ENCODE measurements around the gene OR2D2.
"Not testable (repeated sequence)": the region's sequence is repeated elsewhere in the genome, so short reads cannot be mapped to it uniquely, and the experiment has no call there.

Gene OR2D2, protein sequence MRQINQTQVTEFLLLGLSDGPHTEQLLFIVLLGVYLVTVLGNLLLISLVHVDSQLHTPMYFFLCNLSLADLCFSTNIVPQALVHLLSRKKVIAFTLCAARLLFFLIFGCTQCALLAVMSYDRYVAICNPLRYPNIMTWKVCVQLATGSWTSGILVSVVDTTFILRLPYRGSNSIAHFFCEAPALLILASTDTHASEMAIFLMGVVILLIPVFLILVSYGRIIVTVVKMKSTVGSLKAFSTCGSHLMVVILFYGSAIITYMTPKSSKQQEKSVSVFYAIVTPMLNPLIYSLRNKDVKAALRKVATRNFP

DNA sequence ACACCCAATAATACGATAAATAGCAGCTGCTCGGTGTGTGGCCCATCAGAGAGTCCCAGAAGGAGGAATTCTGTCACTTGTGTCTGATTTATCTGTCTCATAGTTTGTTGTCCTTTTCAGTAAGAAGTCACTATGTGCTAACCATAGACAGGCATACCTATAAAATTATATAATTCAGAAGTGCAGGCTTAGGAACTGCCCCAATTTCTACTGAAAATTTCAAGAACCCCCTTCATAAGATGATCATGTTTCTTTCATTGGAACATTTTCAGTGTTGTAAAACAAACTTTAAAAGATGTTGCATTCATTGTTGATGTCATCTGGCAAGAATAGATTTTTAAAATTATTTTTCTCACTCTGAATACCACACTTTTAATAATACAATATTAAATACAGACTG lies at the start of gene OR2D2:
OR2D2 (minus strand) TSS at position 101 of the 400 bp plus-strand sequence; CDS start at position 101, 0 bp downstream.
- DNase-seq, result no peak

DNA sequence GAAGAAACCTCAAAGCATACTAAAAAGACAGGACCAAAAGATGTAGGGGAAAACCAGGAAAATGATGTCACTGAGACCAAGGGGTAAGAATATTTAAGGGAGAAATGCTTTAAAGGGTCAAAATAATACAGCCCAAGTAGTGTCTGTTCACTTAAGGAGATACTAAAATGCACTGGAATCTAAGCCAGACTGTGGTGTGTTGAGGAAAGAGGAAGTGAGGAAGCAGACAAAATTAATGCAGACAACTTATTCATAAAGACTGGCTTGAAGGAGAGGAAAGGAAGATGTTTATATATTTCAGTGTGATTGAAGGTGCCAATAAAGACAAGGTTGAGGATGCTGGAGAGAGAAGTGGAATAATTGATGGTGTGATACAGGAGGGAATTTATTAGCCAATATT lies 49.7 kb upstream of the OR2D2 start:
- no peak for DNase-seq

DNA sequence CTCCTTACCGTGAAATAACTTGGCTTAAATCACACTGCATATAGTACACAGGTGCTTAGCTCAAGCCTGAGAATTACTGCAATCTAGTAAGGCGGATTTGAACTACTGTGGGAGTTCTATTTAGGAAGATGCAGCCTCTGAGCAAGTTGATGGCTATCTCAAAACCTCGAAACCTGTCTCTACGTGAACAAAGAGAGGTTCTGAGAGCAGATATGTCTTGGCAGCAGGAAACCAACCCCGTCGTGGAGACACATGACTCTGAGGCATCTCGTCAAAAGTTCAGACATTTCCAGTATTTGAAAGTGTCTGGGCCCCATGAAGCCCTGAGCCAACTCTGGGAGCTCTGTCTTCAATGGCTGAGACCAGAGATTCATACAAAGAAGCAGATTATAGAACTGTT lies 39.8 kb upstream of the OR2D2 start:
- DNase-seq, result no peak

DNA sequence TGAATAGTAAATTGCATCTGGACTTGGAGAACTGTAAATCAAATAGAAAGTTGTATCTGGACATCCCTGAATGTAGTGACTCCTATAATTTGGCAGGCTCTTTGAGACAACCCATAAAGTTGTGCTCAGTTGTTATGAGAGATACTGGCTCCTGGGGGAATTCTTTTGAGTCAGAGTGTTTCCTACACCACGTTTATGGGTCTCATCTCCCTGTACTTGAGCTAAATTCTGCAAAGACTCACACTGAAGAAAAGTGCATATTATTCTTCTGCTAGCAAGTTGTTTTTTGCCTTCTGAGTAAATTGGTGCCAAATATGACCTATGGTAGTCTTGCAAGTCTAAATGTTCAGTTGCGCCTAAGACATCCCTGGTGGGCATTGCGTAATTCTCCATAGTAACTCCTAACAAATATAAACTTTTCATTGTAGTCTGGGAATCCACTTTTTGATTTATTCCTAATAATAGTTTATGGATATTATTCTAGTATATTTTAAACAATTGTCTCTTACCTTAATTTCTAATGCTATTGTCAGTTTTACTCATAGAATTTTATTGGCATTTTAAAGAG lies 38.9 kb upstream of the OR2D2 start:
- no peak for DNase-seq

DNA sequence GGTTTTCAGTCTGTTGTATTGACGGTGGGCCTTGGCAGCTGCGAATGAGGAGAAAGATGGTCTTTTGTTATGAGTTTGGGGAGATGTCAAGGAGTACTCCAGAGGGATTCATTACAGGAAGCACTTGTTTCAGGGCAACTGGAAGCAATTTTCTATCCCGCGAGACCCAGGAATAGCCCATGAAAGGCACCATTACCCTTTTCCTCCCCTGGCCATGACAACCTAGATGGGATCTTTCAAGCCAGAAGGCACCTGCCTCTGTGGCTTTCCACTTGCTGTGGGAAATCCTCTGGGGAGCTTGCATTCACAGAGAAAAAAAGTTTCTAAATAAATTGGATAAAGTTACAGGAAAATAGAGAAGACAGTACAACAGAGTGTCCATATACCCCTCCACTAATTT lies 36.6 kb upstream of the OR2D2 start:
- no peak for DNase-seq

DNA sequence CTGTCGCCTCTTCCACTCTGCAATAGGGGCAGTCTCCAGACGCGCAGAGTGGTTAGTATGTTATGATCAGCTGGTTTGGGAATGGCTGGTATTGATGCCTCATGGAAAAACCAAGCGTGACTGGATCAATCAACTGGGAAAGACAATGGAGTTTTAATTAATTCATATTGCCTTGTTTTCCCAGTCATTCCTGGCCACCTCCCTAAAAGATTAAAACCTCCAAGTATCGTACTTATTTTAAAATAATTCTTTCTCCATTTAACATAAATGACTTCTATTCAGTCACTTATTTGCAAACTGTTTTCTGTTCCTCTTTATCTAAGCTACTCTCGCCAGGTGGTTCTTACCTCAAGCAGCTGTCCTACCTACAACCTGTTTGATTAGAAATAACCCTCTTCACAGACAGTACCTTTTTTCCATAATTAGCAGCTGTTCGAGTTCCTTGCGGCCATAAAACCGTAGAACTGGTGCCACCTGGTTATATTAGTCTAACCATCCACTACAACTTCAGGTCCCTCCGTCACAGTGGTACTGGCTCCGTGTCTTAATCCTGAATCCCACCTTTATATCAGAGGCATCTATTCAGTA lies 34.8 kb upstream of the OR2D2 start:
- no peak for DNase-seq

DNA sequence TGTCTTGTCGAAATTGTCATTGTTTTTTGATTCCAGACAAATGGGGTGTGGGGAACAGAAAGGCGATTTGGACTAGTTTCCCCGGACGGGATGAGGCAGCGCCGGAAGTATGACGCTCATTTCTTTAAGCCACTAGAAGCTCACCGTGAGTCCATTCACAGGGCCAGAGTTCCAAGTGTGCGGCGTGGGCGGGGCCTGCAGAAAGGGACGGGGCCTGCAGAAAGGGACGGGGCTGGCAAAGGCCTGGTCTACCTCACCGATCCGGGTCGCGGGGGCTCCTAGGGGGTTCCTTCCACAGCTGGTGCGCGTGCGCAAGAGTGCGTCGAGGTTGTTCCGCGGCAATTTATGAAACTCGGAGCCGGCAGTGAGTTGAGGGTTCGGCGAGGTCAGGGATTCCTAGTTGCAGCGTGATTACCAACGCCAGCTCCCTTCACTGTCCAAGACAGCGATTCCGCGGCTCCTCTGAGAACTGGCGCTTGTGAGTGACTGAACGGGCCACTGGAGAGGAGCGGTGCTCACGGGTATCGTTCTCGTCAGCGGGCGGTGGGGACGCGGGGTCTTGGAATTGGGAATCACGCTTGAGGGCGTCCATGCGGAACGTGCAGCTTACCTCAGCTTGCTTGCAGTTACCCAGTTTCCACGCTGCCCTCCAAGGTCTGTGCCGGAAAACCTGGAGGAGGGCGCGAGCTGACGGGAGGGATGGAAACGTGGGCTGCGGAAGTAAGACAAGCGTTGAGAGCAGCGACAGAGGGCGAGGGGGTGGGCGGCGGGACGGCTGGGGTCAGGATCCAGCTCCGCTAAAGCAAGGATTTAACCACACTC lies 34.1 kb upstream of the OR2D2 start, which contains the start of gene ZNF215:
ZNF215 (plus strand) TSS at position 219 of the 822 bp plus-strand sequence. CDS start 5,847 bp downstream, outside the sequence.
- peak; percentile 75 for DNase-seq

DNA sequence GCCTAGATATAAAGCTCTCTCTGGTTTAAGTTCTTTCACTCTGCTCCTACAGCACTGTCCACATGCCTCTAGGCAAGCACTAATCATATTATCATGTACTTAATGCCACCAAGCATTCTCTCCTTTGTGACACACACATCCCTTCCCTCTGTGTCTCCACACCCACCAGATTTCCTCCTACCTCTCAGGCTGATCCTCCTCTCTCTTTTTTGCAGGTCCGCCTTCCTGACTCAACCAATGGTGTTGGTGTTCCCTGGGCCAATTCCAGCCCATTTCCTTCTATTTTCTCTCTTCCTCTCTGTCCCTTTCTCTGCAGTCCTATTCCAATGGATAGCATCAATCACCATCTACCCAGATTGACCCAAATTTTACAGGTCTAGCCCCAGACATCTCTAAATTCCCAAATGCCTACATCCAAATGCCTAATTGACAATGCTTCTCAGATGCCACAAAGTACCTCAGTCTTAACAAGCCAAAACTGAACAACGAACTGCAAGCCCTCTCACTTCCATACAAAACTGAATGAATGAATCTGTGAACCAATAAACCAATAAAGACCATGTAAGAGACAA lies 33.4 kb upstream of the OR2D2 start:
- no peak for DNase-seq

DNA sequence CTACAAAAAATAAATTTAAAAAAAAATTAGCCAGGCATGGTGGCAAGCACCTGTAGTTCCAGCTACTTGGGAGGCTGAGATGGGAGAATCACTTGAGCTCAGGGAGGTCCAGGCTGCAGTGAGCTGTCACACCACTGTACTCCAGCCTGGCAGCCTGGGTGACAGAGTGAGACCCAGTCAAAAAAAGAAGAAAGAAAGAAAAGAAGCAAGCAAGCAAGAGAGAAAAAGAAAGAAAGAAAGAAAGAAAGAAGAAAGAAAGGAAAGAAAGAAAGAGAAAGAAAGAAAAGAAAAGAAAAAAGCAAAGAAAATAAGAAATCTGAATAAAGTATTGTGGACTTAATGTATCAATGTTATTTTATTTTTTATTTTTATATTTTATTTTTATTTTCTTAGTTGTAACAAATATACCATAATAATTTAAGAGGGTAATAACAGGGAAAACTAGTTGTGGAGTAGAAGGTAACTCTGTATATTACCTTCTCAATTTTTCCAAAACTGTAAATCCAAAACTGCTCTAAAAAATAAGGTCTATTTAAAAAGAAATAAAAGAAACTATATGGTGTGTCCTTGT lies 32.8 kb upstream of the OR2D2 start:
- DNase-seq, result no peak

DNA sequence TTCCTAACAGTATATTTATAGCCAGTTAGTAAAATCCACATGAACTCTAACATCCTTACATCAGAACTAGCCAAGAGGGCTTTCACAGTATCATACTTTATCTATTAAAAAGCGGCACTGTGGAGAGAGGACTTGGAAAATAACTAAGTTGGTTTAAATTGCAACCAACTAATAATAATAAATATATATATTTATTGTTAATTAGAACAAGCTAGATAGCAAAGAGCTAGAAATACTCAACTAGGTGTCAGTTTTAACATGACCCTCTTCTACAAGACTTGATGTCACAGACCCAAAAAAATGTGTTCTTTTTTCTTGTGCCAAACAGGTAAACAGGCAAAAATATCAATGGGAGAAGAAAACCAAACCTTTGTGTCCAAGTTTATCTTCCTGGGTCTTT lies 28.4 kb upstream of the OR2D2 start, which contains the start of gene OR2D3:
OR2D3 (plus strand) TSS at position 301 of the 400 bp plus-strand sequence; CDS start at position 301, 0 bp downstream.
- DNase-seq, result no peak

DNA sequence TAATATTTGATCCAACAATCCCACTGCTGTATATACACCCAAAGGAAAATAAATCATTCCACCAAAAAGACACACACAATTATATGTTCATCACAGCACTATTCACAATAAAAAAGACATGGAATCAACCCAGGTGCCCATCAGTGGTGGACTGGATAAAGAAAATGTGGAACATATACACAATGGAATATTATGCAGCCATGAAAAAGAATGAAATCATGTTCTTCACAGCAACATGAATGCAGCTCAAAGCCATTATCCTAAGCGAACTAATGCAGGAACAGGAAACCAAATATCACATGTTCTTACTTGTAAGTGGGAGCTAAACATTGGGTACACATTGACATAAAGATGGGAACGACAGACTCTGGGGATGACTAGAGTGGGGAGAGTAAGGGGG lies 27.4 kb upstream of the OR2D2 start:
- no peak for DNase-seq

DNA sequence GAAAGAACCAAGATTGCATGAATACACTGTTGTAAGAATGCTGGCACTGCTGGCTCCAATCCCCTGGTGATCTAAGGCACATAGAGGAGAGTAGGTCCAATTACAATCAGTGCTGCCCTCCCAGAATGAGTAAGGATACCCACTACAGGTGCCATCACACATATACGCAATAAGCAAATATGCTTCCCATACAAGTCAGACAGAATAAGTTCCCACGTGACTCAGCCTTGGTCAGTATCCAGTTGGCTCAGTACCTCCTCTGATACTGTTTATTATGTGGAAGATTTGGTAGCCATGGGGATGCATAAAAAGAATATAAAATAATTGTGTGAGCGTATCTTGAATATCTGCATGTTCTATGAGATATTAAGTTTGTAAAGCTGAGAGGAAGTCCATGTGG lies 19.6 kb upstream of the OR2D2 start:
- no peak for DNase-seq

DNA sequence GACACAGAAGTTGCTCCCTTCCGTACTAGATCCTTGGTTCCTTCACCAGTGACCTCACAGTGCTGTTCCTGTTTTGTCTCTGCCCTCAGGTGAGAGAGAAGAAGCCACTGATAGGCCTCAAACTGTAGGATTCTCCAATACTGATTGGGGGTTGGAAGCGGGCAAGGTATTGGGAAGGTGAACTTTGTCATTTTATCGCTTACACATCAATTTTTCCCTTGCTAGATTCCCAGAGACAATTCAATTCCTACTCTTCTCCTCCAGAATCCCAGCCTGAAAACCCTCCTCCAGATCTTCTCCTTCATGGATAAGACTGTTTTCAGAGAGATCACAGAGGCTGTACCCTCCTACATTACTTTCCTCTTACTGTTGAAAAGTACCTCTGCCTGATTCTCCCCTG lies 19.1 kb upstream of the OR2D2 start:
- DNase-seq, result no peak

DNA sequence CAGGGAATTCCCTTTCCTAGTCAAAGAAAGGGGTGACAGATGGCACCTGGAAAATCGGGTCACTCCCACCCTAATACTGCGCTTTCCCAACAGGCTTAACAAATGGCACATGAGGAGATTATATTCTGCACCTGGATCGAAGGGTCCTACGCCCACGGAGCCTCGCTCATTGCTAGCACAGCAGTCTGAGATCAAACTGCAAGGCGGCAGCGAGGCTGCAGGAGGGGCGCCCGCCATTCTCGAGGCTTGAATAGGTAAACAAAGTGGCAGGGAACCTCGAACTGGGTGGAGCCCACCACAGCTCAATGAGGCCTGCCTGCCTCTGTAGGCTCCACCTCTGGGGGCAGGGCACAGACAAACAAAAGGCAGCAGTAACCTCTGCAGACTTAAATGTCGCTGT lies 12.5 kb upstream of the OR2D2 start:
- DNase-seq, result not testable (repeated sequence)

DNA sequence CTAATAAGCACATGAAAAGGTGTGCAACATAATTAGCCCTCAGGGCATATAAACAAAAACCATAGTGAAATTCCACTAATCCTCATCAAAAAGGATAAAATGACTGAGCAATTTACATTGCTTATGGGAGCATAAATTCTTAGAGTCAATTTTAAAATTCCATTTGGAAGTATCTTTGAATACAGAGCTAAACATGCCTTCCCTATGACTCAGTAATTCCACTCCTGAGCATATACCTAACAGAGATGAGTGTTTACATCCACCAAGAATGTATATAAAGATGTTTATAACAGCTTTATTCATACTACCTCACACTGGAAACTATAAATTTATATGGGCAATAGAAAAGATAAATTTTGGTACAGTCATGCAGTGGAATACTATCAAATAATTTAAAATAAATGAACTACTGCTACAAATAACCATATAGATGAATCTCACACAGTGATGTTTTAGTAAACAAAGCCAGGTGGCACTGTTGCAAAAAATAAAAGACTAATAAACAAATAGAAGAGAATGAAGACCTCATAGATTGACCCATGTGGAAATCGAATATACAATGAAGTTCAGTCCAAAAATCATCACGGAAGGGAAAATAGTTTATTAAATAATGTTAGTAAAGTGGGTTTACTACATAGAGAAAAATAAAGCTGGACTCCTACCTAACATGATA lies 8.2 kb upstream of the OR2D2 start:
- DNase-seq, result no peak

DNA sequence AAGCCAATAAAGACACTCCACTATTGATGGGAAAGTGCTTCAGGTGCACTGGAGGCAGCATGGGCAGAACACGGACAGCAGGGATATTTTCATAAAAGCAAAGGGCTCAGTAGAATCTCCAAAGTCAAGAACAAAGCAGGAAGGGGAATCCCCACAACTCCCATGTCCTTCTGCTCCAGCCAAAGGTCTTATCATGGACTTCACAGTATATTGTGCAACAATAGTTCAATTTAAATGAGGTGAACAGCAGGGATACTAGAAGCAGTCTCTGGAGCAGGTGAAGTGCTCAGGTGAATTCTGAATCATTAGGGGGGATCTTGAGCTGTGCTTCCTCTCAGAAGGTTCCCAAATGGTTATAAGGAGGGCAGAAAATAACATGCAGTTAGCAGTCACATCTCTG lies 6.6 kb upstream of the OR2D2 start:
- DNase-seq, result no peak

DNA sequence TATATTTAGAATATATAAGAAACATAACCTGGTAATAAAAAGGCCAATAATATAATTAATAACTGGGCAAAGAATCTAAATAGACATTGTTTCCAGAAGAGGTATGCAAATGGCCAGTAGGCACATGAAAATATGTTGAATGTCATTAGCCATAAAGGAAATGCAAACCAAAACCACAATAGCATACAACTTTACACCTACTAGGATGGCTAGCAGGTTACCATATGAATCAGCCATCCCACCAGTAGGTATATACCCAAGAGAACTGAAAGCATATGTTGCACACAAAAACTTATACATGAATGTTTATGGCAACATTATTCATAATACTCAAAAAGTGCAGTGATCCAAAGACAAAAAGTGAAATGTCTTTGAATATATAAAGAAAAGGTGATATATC lies 2.7 kb upstream of the OR2D2 start:
- DNase-seq, result no peak

DNA sequence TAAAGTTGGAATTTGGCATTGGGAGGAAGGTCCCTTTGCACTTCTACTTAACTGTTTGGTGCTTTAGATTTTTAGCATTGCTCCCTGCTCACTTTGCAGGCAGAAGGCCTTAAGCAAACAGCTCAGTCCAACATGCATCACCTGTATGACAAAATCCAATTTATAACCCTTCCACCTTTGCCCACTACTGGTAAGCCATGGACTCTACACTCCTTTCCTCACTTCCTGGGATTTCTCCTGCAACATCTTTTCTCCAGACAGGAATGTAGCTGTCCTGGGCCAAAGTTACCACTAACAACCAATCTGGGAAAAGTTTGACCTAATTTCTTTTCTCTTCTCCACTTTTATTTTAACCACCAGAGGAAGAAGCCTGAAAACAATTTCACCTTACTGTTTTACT lies 1.8 kb upstream of the OR2D2 start:
- DNase-seq, result no peak

DNA sequence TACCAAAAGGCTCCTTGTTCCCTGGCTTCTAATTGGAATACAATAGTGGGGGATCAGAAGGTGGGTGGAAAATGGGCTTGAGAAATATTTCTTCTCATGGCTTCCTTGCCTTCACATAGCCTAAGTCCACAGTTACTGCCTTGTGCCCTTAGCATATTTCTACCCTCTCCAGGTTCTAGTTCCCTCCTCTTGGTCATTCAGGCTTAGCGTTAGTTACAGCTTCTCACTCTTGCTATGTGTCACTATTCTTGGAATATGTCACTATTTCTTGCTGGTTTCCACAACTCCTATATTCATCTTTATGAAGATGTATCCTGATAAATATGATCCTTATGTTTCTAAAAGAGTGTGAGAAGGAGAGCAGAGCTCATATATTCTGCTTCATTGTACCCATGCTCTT lies 2.5 kb downstream of the OR2D2 start:
- DNase-seq, result no peak

DNA sequence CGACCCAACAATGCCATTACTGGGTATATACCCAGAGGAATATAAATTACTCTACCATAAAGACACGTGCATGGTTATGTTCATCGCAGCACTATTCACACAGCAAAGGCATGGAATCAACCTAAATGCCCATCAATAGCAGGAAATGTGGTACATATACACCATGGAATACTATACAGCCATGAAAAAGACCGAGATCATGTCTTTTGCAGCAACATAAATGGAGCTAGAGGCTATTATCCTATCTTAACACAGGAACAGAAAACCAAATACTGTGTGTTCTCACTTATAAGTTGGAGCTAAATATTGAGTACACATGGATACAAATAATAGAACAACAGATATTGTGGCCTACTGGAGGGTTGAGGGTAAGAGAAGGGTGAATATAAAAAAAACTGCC lies 3.5 kb downstream of the OR2D2 start:
- DNase-seq, result no peak

DNA sequence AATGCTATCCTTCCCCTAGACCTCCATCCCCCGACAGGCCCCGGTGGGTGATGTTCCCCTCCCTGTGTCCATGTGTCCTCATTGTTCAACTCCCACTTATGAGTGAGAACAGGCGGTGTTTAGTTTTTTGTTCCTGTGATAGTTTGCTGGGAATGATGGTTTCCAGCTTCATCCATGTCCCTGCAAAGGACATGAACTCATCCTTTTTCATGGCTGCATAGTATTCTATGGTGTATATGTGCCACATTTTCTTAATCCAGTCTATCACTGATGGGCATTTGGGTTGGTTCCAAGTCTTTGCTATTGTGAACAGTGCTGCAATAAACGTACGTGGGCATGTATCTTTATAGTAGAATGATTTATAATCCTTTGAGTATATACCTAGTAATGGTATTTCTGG lies 4.6 kb downstream of the OR2D2 start:
- not testable (repeated sequence) for DNase-seq

DNA sequence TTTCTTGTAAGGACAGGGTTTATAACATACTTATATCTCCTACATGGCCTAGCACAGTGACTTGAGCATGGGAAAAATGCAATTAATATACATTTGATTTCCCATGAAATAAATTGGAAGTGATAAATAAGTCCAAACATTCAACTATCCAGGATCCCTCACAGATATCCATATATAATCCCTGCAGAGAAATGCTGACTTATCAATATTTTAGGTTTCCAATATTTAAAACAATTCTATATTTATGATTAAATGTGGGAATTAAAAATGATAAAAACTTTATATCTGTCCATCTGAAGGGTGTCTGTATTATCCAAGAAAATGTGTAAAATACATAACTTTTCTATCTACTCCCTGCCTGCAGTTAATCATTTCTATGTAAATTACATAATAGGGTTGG lies 9.5 kb downstream of the OR2D2 start:
- DNase-seq, result no peak

Data from kidney glomerular epithelial cell (primary cell).